Prostate gland (tissue), 2 donors: ENCODE results near the gene ABL1. TPM values are rescaled to one million over a fixed set of nuclear protein-coding genes. Genes with fewer than 3 reads are reported as not detected.

Source experiments
- DNase-seq: peaks from one replicate; pipeline ENCODE4 v3.0.0-alpha.2; 2019; ENCODE audit warnings: low spot score
- H3K27ac ChIP-seq, 2 donors: fragments of 200-600 bp; sonication (generic); 2 replicates each; pipeline ENCODE4 v1.5.1; 2017 to 2019
- H3K27me3 ChIP-seq: fragments of 200-600 bp; sonication (generic); replicated peaks from 2 replicates; pipeline ENCODE4 v1.5.1; 2019; ENCODE audit not compliant: insufficient read depth
- H3K36me3 ChIP-seq, 2 donors: fragments of 200-600 bp; sonication (generic); 1 replicate in 1 of 2; 2 replicates in 1 of 2; pipeline versions ENCODE4 v1.5.1 to v1.8.1; 2017 to 2019
- H3K4me1 ChIP-seq: fragments of 200-600 bp; sonication (generic); replicated peaks from 2 replicates; pipeline ENCODE4 v1.5.1; 2019
- H3K4me3 ChIP-seq, 2 donors: fragments of 200-600 bp; sonication (generic); 2 replicates each; pipeline ENCODE4 v1.5.1; 2017 to 2019
- H3K9me3 ChIP-seq: fragments of 200-600 bp; sonication (generic); 2 replicates; pipeline ENCODE4 v1.5.1; 2017
- POLR2A ChIP-seq: fragments of 450-650 bp; IDR thresholded peaks from one replicate; pipeline ENCODE4 v1.6.1; 2016; ENCODE audit warnings: antibody characterized with exemption, mild to moderate bottlenecking
- POLR2AphosphoS5 ChIP-seq: sonication (generic); formaldehyde crosslinking; IDR thresholded peaks from one replicate; pipeline ENCODE4 v1.6.1; 2017; ENCODE audit warnings: antibody characterized with exemption
- WGBS: methylation state at CpG from one replicate; pipeline ENCODE4 v1.1.5; 2018; 5-methylcytosine and 5-hydroxymethylcytosine counted together
- intact Hi-C: fragments of 100-400 bp; cut with DNase I; formaldehyde crosslinking; loops from one replicate; pipeline ENCODE4 v1.14.2; 2022
- total RNA-seq, 2 donors: library from RNA; depleted of rRNA; stranded (reverse); fragments of >200 nt; gene quantifications; one replicate each; pipeline ENCODE4 v1.1.0, GENCODE V29; 2016
- TF ChIP-seq, protein P1 (sequence below), 4 experiments: fragments of 200-600 bp in 2 of 4; fragments of 450-650 bp in 2 of 4; sonication (generic) in 2 of 4; IDR thresholded peaks; 1 replicate in 3 of 4; 2 replicates in 1 of 4; pipeline ENCODE4 v1.5.1; 2016 to 2019; ENCODE audit warnings: antibody characterized with exemption in 4 of 4, mild to moderate bottlenecking in 2 of 4, moderate library complexity in 2 of 4

The ABL1 gene
- total RNA-seq, 2 donors from 2014 or later: 48.2 to 73.4 TPM

DNA sequence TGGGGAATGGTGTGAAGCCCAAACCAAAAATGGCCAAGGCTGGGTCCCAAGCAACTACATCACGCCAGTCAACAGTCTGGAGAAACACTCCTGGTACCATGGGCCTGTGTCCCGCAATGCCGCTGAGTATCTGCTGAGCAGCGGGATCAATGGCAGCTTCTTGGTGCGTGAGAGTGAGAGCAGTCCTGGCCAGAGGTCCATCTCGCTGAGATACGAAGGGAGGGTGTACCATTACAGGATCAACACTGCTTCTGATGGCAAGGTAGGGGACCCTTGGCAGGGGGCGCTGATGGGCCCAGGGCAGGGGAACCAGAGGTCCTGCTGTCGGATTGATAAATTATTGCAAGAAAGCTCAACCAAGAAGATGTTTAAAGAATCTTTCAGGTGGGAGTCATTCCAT is 19.8 kb downstream of the ABL1 start:
- no peak for TF ChIP-seq POLR2AphosphoS5
- intact Hi-C loops: no loop called here
- WGBS: 92% methylated on average over 9 of the region's 9 CpGs
- Histone ChIP-seq H3K4me3 (no peak overlapping the region), H3K27ac (no peak overlapping the region), H3K9me3 (no peaks in the 10 kb centered on the region), H3K36me3 (peaks cover 0 to 11% of the 10 kb centered on the region in 2 donors), H3K27me3 (no peaks in the 10 kb centered on the region), H3K4me1 (no peaks in the 10 kb centered on the region)
- no peak for DNase-seq

DNA sequence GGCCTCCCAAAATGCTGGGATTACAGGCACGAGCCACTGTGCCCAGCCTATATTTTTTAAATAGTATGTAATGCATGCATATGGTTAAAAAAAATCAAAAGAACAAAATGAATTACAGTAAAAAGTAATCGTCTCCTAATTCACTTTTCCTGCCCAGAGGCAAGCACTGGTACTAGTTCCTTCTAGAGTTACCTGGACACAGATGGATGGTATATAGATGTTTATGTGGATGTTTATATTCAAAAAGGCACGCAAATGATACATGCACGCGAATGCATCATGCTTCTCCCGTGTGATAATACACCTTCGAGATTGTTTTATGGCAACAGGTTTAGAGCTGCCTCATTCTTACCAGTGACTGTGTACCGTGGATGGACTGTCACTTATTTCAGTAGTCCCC is 21.4 kb downstream of the ABL1 start:
- DNase-seq: no peak

DNA sequence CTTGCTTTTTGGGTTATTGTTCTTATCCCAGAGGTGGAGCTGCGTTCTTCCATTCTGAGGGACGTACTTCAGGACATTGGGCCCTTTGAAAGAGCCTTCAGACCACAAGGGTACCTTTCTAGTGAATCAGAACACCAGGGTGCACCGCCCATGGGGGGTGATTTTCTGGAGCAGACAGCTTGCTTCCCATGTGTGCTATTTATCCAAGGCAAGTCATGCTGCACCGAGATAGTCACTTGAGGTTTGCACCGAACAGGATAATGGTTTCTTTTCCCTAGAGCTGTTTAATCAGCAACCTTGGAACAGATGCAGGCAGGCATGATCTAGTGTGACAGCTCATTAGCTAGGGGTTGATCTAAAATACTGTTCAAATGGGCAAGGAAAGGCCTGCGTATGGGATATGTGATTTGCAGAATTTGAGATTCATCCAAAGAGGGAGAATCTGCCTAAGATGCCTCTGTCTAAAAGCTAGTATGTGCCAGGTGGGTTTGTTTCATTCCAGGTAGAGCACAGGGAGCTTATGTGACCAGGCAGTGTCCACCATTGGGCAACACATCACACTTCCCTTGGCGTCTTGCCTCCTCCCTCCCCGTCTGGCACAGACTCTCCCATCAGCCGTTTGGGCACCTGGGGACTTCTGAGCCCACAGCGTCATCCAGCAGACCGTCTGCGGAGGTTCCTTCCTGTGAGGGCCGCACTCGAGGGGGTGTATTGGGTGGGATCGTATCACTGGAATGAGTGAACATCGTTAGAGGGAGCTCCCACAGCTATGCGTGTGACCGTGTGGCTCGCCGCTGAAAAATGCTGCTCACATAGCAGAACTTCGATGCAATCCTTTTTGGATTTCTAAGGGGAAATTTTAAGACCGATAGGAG is 23.0 kb downstream of the ABL1 start:
- H3K4me3 ChIP-seq: no peak overlapping the region
- TF ChIP-seq POLR2AphosphoS5: no peak
- TF ChIP-seq, protein P1, sequence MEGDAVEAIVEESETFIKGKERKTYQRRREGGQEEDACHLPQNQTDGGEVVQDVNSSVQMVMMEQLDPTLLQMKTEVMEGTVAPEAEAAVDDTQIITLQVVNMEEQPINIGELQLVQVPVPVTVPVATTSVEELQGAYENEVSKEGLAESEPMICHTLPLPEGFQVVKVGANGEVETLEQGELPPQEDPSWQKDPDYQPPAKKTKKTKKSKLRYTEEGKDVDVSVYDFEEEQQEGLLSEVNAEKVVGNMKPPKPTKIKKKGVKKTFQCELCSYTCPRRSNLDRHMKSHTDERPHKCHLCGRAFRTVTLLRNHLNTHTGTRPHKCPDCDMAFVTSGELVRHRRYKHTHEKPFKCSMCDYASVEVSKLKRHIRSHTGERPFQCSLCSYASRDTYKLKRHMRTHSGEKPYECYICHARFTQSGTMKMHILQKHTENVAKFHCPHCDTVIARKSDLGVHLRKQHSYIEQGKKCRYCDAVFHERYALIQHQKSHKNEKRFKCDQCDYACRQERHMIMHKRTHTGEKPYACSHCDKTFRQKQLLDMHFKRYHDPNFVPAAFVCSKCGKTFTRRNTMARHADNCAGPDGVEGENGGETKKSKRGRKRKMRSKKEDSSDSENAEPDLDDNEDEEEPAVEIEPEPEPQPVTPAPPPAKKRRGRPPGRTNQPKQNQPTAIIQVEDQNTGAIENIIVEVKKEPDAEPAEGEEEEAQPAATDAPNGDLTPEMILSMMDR (IDR thresholded peaks at IDR 0.05): no peak
- no peak for TF ChIP-seq POLR2A
- H3K27ac ChIP-seq: peak overlapping the region; percentile 7 to 43
- no peaks in the 10 kb centered on the region for H3K4me1 ChIP-seq
- no peaks in the 10 kb centered on the region for H3K9me3 ChIP-seq
- no peaks in the 10 kb centered on the region for H3K27me3 ChIP-seq
- peaks cover 0 to 11% of the 10 kb centered on the region in 2 donors for H3K36me3 ChIP-seq
- no peak for DNase-seq
- intact Hi-C loops: no loop called here
- WGBS: 49% methylated on average over 22 of the region's 22 CpGs

More for the DNA sequence above, 21.4 kb downstream of the ABL1 start:
- H3K27me3 ChIP-seq: no peaks in the 10 kb centered on the region
- no peaks in the 10 kb centered on the region for H3K9me3 ChIP-seq
- TF ChIP-seq POLR2AphosphoS5 (no peak), POLR2A (no peak)
- TF ChIP-seq, protein P1 (IDR thresholded peaks at IDR 0.05): no peak
- intact Hi-C loops: no loop called here
- H3K4me3 ChIP-seq: no peak overlapping the region
- WGBS: 71% methylated on average over 8 of the region's 8 CpGs
- H3K36me3 ChIP-seq: peaks cover 0 to 11% of the 10 kb centered on the region in 2 donors
- no peaks in the 10 kb centered on the region for H3K4me1 ChIP-seq
- H3K27ac ChIP-seq: no peak overlapping the region

DNA sequence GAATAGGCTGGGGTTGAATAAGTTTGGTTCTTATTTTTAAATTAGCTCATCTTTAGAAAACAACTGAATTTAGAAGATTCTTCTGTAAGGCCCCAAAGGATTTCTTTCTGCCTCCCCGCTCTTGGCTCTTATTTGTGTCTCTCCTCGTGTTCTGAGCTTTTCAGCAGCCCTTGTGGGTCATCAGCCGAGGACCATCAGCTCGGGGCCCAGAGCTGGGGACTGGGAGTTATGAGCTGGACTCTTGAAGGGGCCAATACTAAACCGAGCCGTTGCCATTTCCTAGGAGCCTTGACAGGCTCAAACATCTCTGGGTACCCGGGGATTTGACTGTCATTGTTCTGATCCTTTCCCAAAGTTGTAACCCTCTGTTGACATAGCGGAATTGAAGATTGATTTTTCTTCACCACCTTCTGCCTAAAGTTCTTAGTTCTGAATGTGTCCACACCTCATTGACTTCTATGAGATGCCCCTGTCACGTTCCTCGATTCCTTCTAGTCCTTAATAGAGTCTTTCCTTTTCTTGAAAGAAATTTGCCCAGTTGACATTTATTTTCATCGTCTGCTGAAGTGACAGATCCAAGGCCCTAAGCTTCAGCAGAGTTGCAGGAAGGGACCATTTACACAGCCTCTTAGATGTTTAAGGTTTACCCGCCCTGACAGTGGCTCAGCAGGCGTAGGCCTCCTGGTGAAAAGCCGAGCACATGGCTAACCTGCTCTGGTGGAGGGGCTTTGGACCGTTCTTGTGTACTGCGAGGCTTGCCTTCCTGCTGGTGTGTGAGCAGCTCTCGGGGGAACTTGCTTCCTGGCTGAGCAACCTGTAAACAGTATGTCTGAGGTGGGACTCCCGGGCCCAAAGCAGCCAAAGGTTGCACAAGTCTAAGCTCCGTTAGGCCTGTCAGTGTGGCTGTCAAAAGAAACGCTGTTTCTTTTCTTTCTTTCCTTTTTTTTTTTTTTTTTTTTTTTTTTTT is 24.0 kb downstream of the ABL1 start:
- Histone ChIP-seq H3K27ac (peak overlapping the region; percentile 7 to 43), H3K36me3 (peaks cover 0 to 11% of the 10 kb centered on the region in 2 donors), H3K27me3 (no peaks in the 10 kb centered on the region), H3K4me1 (no peaks in the 10 kb centered on the region), H3K4me3 (no peak overlapping the region), H3K9me3 (no peaks in the 10 kb centered on the region)
- DNase-seq: no peak
- 65% methylated on average over 20 of the region's 20 CpGs for whole genome bisulfite sequencing
- intact Hi-C loops: no loop called here
- TF ChIP-seq POLR2AphosphoS5 (no peak), POLR2A (no peak)
- TF ChIP-seq, protein P1 (IDR thresholded peaks at IDR 0.05): no peak
